GM18526 (cell line): ENCODE results near the gene SEH1L.

Experiments
- POLR2A ChIP-seq: IDR thresholded peaks from 3 replicates; pipeline ENCODE4 v1.6.1; 2011; ENCODE audit not compliant: insufficient read length; ENCODE audit errors: extremely low read depth

Gene SEH1L

GRCh38 chr18:13004396-13004795, 56.6 kb downstream of the SEH1L start:
- no peak for TF ChIP-seq POLR2A

- TF ChIP-seq POLR2A: no peak
These were observed 57.5 kb downstream of the SEH1L start for GRCh38 chr18:13005289-13005688.

GRCh38 chr18:13006531-13007247, 58.9 kb downstream of the SEH1L start:
- TF ChIP-seq POLR2A: no peak

GRCh38 chr18:13007248-13007560, 59.4 kb downstream of the SEH1L start:
- TF ChIP-seq POLR2A: no peak

- TF ChIP-seq POLR2A: no peak
These were observed 63.9 kb downstream of the SEH1L start for GRCh38 chr18:13011719-13012118.

- no peak for TF ChIP-seq POLR2A
These were observed 66.4 kb downstream of the SEH1L start for GRCh38 chr18:13014232-13014631.

- TF ChIP-seq POLR2A: no peak
These were observed 67.0 kb downstream of the SEH1L start for GRCh38 chr18:13014818-13015217.

- TF ChIP-seq POLR2A: no peak
These were observed 69.5 kb downstream of the SEH1L start for GRCh38 chr18:13017247-13017875.

GRCh38 chr18:13018374-13018773, 70.6 kb downstream of the SEH1L start:
- TF ChIP-seq POLR2A: no peak

GRCh38 chr18:13019301-13019700, 71.5 kb downstream of the SEH1L start:
- TF ChIP-seq POLR2A: no peak

GRCh38 chr18:13022644-13023043, 74.8 kb downstream of the SEH1L start:
- TF ChIP-seq POLR2A: no peak

- TF ChIP-seq POLR2A: no peak
These were observed 77.4 kb downstream of the SEH1L start for GRCh38 chr18:13025233-13025632.

GRCh38 chr18:13026583-13027270, 78.9 kb downstream of the SEH1L start:
- TF ChIP-seq POLR2A: no peak

GRCh38 chr18:13028869-13029268, 81.1 kb downstream of the SEH1L start:
- no peak for TF ChIP-seq POLR2A

- no peak for TF ChIP-seq POLR2A
These were observed 84.4 kb downstream of the SEH1L start for GRCh38 chr18:13032173-13032572.

GRCh38 chr18:13035249-13035914, 87.6 kb downstream of the SEH1L start:
- no peak for TF ChIP-seq POLR2A
